HG02678 (cell line): ENCODE results near the gene RTN1.

ENCODE experiments used
- ATAC-seq: cut with Tn5 transposase; IDR thresholded peaks from one replicate; pipeline ENCODE4 v1.9.1; 2021; ENCODE audit warnings: mild to moderate bottlenecking, moderate library complexity; ENCODE audit not compliant: unreplicated experiment

Gene RTN1

GRCh38 chr14:59852350-59852749, 18.2 kb downstream of the RTN1 start:
- no peak for ATAC-seq

GRCh38 chr14:59850458-59850857, 20.1 kb downstream of the RTN1 start:
- ATAC-seq: no peak

GRCh38 chr14:59849411-59850130, 21.0 kb downstream of the RTN1 start:
- no peak for ATAC-seq

GRCh38 chr14:59848671-59849070, 21.9 kb downstream of the RTN1 start:
- no peak for ATAC-seq

GRCh38 chr14:59847711-59848110, 22.9 kb downstream of the RTN1 start:
- ATAC-seq: no peak

GRCh38 chr14:59846595-59846994, 24.0 kb downstream of the RTN1 start:
- ATAC-seq: no peak

GRCh38 chr14:59845245-59845644, 25.3 kb downstream of the RTN1 start:
- ATAC-seq: no peak

- ATAC-seq: no peak
Observed at GRCh38 chr14:59844186-59844812, 26.3 kb downstream of the RTN1 start.

- no peak for ATAC-seq
Observed at GRCh38 chr14:59836116-59836515, 34.5 kb downstream of the RTN1 start.

- ATAC-seq: no peak
Observed at GRCh38 chr14:59832653-59833294, 37.8 kb downstream of the RTN1 start.

- ATAC-seq: no peak
Observed at GRCh38 chr14:59831121-59831730, 39.4 kb downstream of the RTN1 start.

- ATAC-seq: no peak
Observed at GRCh38 chr14:59830338-59830734, 40.2 kb downstream of the RTN1 start.

- no peak for ATAC-seq
Observed at GRCh38 chr14:59829469-59830337, 40.9 kb downstream of the RTN1 start.

GRCh38 chr14:59828276-59828675, 42.3 kb downstream of the RTN1 start:
- ATAC-seq: no peak

- ATAC-seq: no peak
Observed at GRCh38 chr14:59827401-59827800, 43.2 kb downstream of the RTN1 start.

- ATAC-seq: no peak
Observed at GRCh38 chr14:59826150-59826549, 44.4 kb downstream of the RTN1 start.

- ATAC-seq: no peak
Observed at GRCh38 chr14:59823179-59823578, 47.4 kb downstream of the RTN1 start.

GRCh38 chr14:59819446-59820088, 51.0 kb downstream of the RTN1 start:
- no peak for ATAC-seq

GRCh38 chr14:59816941-59817340, 53.6 kb downstream of the RTN1 start:
- no peak for ATAC-seq

GRCh38 chr14:59814988-59815387, 55.6 kb downstream of the RTN1 start:
- ATAC-seq: no peak
